T1000 (cell line): ENCODE data around the gene ZDHHC14.
A peak's percentile ranks its signal among the peaks of the same experiment; 100 is the strongest.

Experiments
- DNase-seq: peaks from one replicate; lab custom pipeline; 2025; ENCODE audit warnings: mixed read lengths; lab: John Stamatoyannopoulos, UW

ZDHHC14 gene

GRCh38 chr6:157492741-157493140, 111.8 kb downstream of the ZDHHC14 start:
- DNase-seq: no peak

GRCh38 chr6:157493173-157493572, 112.2 kb downstream of the ZDHHC14 start:
- DNase-seq: no peak

- no peak for DNase-seq
Measured at GRCh38 chr6:157493576-157493975, 112.6 kb downstream of the ZDHHC14 start.

GRCh38 chr6:157494132-157494710, 113.2 kb downstream of the ZDHHC14 start:
- DNase-seq: no peak

- DNase-seq: no peak
Measured at GRCh38 chr6:157496534-157497095, 115.6 kb downstream of the ZDHHC14 start.

- no peak for DNase-seq
Measured at GRCh38 chr6:157497579-157497978, 116.6 kb downstream of the ZDHHC14 start.

- no peak for DNase-seq
Measured at GRCh38 chr6:157498817-157499216, 117.8 kb downstream of the ZDHHC14 start.

GRCh38 chr6:157500022-157500421, 119.0 kb downstream of the ZDHHC14 start:
- no peak for DNase-seq

- no peak for DNase-seq
Measured at GRCh38 chr6:157503018-157503747, 122.2 kb downstream of the ZDHHC14 start.

- no peak for DNase-seq
Measured at GRCh38 chr6:157505912-157506491, 125.0 kb downstream of the ZDHHC14 start.

GRCh38 chr6:157510323-157511188, 129.6 kb downstream of the ZDHHC14 start:
- no peak for DNase-seq

- no peak for DNase-seq
Measured at GRCh38 chr6:157511682-157512381, 130.8 kb downstream of the ZDHHC14 start.

- no peak for DNase-seq
Measured at GRCh38 chr6:157512382-157512682, 131.3 kb downstream of the ZDHHC14 start.

GRCh38 chr6:157513004-157513603, 132.1 kb downstream of the ZDHHC14 start:
- no peak for DNase-seq

- no peak for DNase-seq
Measured at GRCh38 chr6:157513619-157514485, 132.9 kb downstream of the ZDHHC14 start.

- DNase-seq: peak; percentile 11
Measured at GRCh38 chr6:157514659-157515496, 133.9 kb downstream of the ZDHHC14 start.

GRCh38 chr6:157516319-157517026, 135.5 kb downstream of the ZDHHC14 start:
- no peak for DNase-seq

- DNase-seq: no peak
Measured at GRCh38 chr6:157517601-157518359, 136.8 kb downstream of the ZDHHC14 start.
